Stimulated activated CD8-positive, alpha-beta memory T cell treated with anti-CD3 and anti-CD28 coated beads, Interleukin-4, amount 100 ng/mL, for 48 hours (primary cell): ENCODE results near the gene MTF1.

ENCODE experiments used
- DNase-seq: peaks from one replicate; pipeline ENCODE4 v3.0.0-alpha.2; 2020

Gene MTF1

GRCh38 chr1:37866491-37866890 is 7.1 kb upstream of the MTF1 start:
- no peak for DNase-seq

- DNase-seq, result peak; percentile 56
Measured at GRCh38 chr1:37865348-37866120, 6.1 kb upstream of the MTF1 start.

- DNase-seq, result no peak
Measured at GRCh38 chr1:37862330-37862729, 2.9 kb upstream of the MTF1 start.

- no peak for DNase-seq
Measured at GRCh38 chr1:37861151-37861550, 1.8 kb upstream of the MTF1 start.

- no peak for DNase-seq
Measured at GRCh38 chr1:37860346-37860666, 914 bp upstream of the MTF1 start.

- DNase-seq, result no peak
Measured at GRCh38 chr1:37858931-37859506, 373 bp downstream of the MTF1 start.

- DNase-seq, result no peak
Measured at GRCh38 chr1:37854406-37854805, 5.0 kb downstream of the MTF1 start.

GRCh38 chr1:37853157-37853556 is 6.2 kb downstream of the MTF1 start:
- no peak for DNase-seq

GRCh38 chr1:37851782-37852210 is 7.6 kb downstream of the MTF1 start:
- no peak for DNase-seq

GRCh38 chr1:37851262-37851661 is 8.1 kb downstream of the MTF1 start:
- no peak for DNase-seq

GRCh38 chr1:37850352-37850955 is 8.9 kb downstream of the MTF1 start:
- no peak for DNase-seq

- no peak for DNase-seq
Measured at GRCh38 chr1:37849480-37849879, 9.9 kb downstream of the MTF1 start.

- no peak for DNase-seq
Measured at GRCh38 chr1:37846647-37847339, 12.6 kb downstream of the MTF1 start.

- DNase-seq, result no peak
Measured at GRCh38 chr1:37845786-37846185, 13.6 kb downstream of the MTF1 start.

- no peak for DNase-seq
Measured at GRCh38 chr1:37845049-37845646, 14.2 kb downstream of the MTF1 start.

GRCh38 chr1:37844536-37844935 is 14.9 kb downstream of the MTF1 start:
- DNase-seq, result no peak

- DNase-seq, result no peak
Measured at GRCh38 chr1:37841652-37842051, 17.7 kb downstream of the MTF1 start.

GRCh38 chr1:37840711-37841110 is 18.7 kb downstream of the MTF1 start:
- DNase-seq, result no peak

GRCh38 chr1:37839676-37840075 is 19.7 kb downstream of the MTF1 start:
- no peak for DNase-seq

- DNase-seq, result no peak
Measured at GRCh38 chr1:37836788-37837187, 22.6 kb downstream of the MTF1 start.

GRCh38 chr1:37831809-37832208 is 27.6 kb downstream of the MTF1 start:
- DNase-seq, result no peak

- DNase-seq, result no peak
Measured at GRCh38 chr1:37831109-37831508, 28.3 kb downstream of the MTF1 start.

GRCh38 chr1:37828410-37829074 is 30.9 kb downstream of the MTF1 start:
- DNase-seq, result no peak
